Measurements from ENCODE around the gene EFCAB8.
"Not testable (repeated sequence)": the region's sequence is repeated elsewhere in the genome, so short reads cannot be mapped to it uniquely, and the experiment has no call there.

EFCAB8 gene

DNA sequence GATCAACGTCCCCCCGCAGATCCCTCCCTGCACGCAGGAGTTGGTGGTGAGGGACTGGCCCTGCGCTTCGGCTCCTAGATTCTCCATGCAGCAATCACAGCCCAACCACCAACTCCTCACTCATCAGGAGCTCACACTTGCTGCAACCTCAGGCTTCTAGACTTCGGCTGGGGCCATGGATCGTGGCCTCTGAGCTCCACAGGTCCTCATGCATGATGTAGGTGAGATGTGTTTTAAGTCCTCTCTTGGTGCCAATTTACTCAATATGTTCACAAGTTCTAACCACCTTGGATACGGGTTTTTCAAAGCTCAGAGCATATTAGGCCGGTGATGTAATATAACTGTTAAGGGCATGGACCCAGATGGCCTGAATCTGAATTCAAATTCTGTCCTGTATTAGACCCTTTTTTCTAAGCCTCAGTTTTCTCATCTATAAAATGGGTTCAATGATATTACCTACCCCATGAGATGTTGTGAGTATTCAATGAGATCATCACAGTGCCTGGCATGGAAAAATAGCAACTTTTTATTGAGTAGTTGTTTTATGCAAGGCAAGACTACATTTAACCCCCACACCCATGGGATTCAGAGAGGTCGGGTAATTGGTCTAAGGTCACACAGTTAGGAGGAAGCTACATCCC lies 114.5 kb downstream of the EFCAB8 start:
- DNase-seq, result no peak

DNA sequence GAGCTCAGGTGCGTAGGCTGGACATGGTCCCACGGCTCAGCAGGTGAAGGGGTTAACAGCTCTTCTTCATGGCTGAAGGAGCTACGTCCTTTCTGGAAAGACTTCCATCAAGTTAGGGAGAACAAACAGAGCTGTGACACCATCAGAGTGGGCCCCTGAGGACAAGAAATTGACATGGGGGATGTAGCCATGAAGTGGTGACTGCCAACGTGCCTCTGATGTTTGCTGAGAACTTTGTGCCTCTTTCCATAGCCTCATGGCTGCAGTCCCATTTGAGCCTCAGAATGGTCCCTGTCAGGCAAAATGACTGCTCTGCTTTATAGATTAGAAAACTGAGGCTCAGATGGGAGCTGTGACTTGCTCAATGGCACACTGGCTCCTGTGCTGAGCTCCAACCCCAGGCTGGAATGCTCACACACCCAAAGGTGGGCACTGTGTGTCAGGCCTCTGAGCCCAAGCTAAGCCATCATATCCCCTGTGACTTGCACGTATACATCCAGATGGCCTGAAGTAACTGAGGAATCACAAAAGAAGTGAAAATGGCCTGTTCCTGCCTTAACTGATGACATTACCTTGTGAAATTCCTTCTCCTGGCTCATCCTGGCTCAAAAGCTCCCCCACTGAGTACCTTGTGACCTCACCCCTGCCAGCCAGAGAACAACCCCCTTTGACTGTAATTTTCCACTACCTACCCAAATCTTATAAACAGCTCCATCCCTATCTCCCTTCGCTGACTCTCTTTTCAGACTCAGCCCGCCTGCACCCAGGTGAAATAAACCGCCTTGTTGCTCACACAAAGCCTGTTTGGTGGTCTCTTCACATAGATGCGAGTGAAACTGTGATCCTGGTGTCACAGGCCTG lies 115.7 kb downstream of the EFCAB8 start:
- DNase-seq, result not testable (repeated sequence)

DNA sequence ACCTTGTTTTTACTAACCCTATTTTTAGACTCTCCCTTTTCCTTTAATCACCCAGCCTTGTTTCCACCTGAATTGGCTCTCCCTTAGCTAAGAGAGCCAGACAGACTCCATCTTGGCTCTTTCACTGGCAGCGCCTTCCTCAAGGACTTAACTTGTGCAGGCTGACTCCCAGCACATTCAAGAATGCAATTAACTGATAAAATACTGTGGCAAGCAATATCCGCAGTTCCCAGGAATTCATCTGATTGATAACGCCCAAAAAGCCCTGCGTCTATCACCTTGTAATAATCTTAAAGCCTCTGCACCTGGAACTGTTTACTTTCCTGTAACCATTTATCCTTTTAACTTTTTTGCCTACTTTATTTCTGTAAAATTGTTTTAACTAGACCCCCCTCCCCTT lies 116.4 kb downstream of the EFCAB8 start:
- DNase-seq, result not testable (repeated sequence)

DNA sequence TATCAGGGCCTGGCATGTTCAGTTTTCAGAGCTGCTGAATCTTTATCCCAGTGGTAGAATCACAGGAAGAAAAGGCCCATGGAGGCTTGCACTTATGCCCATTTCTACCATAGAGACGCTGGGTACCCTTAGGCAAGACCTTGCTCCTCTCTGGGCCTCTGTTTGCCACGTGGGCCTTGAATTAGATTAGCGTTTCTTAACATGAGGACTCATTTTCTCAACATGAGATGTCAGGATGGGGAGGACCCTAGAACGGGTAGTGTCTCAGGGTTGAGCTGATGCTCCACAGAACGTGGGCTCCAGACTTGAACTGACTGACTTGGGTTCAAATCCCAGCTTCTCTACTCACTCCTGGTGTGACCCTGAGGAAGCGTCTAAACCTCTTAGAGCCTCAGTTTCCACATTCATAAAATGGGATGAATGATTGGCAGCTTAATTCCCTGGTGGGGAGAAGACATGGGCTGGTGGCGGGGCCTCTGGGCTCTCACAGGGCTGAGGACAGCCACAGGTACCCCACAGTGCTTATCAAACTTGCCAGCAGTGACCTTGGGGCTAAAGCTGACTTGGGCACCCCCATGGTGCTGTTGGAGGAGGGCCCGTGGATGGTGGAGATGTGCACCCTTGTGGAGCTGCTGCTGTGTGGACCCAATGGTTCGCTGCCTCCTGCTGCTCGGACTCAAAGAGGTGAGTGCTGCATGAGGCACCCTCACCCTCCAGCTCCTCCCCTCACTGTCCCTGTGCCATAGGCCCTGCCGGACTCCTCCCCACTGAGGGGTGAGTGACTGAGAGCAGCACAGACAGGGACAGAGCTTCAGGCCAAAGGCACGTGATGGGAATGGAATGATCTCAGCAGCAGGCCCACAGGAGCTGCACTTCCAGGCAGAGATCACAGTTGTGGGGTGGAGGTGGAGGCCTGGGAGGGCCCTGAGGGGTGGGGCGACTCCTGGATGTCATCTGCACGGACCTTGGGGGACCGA lies 117.3 kb downstream of the EFCAB8 start:
- no peak for DNase-seq

DNA sequence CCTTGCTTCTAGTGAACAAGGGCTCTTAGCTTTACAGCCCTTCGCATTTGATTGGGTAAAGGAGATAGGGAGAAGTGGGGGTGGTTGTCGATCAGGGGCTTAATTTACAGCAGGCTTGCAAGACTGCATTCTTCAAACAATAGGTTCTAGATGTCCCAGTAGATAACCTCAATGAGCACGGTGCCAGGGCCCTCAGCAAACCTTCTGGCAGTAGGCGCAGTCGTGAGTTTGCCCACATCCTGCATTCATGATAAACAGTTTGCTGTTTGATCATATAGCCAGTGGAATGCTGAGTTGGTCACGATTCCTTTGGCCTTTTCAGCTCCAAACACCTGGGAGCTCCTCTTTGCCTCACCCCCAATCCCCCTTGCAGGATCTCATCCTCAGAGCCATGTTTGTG lies 118.0 kb downstream of the EFCAB8 start:
- DNase-seq, result no peak

DNA sequence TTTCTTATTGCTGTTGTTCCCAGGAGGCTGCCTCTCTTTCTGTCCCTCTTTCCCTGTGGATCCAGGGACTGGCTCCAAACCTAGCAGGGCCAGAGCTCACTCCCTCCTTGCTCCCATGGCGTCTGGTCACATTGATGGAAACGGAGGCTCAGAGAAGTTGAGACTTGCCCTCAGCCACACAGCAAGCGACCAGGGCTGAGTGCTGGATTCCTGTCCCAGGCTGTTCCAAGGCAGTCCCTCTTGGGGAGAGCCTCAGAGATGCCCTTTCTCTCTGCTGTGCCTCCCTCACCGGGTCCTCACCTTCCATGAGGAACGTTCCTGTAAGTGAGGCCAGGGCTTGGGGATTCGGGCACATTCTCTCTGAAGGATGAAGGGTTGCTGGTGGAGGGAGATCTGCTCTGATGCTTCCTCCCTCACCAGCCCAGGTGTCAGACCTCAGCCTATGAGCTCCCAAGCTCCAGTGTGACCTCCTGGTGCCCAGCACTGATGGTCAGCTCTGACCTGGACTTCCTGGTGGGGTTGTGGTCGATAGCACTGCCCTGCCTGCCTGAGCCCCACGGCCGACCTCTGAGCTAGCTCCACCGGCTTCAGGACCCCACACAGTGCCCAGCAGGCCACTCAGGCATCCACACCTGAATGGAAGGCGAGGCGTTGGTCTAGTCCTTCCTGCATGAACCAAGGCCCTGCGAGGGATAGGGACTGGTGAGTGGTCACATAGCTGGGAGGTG lies 118.7 kb downstream of the EFCAB8 start:
- no peak for DNase-seq

DNA sequence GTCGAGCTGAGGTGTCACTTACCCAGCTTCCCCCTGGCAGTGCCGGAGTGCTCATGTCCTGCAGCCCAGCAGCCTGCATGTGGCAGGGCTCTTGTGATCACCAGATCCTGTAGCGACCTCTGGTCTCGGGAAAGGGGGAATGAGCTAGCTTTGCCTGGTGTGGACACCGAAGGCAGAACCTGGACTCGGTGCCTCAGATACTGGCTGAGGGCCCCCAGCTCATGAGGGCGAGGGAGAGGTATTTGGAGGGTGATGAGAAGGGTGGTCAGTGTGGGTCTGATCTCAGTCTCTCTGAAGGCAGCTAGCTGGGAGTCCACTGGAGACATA lies 119.2 kb downstream of the EFCAB8 start:
- no peak for DNase-seq

DNA sequence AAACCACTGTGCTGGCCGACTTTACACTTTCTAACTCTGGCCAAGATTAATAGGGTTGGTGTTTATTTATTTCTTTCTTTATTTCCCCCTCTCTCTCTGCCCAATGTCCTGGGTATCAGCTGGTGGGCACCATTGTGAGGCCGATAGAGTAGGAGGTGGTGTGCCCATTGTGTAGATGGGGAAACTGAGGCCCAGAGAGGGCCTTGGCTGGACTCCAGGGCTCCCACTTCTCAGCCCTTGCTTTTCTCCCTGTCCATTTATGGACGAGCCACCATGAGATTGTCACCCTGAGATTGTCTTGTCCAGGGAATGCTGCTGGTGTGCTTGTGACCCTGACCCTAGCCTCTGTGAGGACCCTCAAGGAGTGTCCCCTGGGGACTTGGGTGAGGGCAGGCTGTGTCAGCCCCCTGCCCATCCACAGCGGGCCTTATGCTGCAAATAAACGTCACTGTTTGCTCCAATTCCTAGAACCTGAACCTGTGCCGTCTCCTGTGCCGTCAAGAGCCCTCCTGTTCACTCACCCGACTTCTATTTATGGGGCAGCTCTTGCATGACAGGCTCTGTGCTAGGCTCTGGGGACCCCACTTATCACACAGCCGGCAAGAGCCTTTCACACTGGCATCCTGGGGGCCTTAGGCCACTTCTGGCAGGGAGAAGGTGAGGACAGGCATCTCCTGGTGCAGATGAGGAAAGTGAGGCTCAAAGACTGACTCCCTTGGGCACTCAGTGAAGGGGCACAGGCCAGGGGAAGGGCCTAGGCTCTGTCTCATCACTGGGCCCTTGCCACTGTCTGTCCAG lies 120.7 kb downstream of the EFCAB8 start:
- no peak for DNase-seq

DNA sequence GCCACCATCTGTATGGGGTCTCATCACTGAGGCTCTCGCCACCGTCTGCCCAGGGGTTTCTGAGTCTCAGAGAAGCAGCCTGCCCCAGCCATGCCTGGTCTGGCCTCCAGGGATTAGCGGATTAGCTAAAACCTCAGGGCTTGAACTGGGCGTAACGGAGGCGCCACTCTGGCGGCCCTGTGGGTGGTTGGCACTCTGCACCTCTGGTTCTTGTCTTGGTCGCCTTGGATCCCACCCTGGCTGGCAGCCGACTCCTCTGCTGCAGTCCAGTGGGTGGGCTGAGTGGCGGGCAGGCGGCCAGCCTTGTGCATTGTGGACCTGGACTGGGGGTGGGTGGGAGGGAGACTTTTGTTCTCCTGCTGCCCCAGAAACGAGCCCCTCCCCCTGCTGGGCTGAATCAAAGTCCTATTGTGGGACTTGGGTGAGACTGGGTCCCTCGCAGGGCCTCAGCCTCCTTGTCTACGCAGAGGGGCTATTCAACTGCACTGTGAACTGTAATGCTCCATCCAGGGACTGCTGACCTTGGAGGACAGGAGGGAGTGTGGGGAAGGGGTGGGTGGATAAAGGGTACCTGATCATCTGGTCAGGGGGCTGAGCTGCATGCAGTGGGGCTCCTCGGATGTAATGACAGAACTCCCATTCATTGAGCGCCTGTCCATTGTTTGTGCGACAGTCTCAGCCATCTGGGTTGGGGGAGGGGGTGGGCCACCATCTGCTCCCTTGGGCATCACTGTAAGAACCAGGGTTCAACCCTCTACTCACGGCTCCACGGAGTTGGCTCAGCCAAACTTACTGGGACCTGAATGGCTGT lies 121.6 kb downstream of the EFCAB8 start:
- no peak for DNase-seq

DNA sequence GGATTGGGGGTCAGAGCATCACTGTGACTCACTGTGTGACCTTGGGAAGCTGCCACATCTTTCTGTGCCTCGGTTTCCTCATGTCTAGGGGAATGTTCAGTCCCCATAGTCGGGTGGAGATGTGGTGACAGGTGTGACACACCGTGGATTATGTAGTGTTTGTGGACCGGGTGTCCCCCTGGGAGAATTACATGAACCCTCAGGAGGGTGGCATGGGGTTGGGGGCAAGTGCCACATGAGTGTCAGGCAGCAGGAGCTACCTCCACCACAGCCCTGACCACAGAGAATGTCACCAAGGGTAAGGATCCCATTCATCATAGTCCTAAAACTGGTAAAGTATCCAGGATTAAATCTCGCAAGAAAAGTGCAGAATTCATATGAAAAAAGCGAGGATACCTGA lies 122.3 kb downstream of the EFCAB8 start:
- no peak for DNase-seq

DNA sequence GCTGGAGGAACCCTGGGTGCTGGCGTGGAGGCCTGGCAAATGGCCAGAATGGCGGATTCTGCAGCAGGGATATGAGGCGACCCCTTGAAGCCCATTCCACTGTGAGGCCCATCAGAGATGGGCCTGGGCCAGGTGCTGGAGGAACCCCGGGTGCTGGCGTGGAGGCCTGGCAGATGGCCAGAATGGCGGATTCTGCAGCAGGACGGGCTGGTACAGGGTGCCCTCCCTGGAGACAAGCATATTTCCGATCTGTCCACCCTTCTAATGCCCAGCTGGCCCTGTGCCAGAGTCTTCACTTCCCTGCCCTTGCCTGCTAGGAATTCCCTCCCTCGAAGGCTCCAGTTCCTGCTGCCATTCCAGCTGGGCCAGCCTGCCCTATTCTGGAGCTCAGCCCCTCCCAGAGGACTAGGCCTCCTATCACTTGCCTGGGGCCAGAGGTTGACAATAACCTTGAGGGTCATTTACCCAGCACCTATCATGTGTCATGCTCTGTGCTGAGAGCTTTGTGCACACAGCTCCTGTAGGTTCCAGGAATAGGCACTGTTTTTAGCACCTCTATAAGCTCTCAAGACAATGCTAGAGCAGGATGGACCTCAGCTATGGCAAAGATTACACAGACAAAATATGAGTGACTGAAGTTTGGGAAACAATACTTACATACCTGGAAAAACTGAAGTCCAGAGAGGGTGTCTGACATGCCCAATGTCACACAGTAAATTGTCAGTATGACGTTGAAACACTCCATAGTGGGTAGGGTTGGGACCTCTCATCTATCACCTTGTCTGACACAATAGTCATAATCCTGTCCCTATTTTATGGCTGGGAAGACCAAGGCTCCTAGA lies 124.1 kb downstream of the EFCAB8 start:
- no peak for DNase-seq

DNA sequence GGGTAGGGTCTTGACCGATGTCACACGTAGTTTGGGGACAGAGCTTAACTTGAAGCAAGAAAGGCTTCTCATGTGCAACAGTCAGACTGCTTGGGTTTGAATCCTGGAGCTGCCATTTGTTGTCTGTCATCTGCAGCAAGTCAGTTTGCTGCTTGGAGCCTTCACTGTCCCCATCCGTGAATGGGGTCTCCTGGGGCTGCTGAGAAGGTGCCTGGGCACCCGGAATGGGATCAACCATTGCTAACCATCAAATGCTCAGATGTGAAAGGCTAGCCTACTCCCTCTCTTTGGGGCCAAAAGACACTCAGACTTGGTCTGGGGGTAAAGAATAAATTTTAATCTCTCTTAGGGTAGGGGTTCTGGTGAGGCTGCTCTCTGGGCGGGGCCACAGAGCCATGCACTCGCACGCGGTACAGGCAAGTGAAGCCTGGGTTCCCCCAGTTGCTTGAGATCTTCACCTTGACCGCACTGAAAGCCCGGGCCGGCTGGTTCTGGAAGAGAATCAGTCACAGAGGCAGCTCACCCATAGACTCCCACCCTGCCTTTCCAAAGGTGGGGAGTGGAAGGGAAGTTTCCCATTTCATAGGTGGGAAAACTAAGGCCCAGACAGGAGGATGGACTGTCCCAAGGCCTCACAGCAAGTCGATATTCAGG lies 124.9 kb downstream of the EFCAB8 start:
- no peak for DNase-seq

DNA sequence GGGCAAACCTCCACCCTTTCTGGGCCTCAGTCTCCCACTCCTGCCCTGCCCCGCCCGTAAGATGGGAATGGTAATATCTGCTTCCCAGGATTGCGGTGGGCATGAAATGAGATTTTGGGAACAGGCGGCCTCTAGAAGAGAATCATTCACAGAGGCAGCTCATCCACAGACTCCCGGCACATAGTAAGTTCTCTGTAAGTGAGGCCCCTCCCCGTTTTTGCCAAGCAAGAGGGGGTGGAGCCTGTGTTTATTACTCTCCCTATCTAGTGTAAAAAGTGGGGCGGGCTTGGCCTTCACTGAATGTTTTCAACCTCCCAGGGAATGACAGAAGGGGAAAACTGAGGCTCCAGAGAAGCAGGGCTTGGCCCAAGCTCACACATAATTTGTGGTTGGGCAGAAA lies 125.5 kb downstream of the EFCAB8 start:
- no peak for DNase-seq

DNA sequence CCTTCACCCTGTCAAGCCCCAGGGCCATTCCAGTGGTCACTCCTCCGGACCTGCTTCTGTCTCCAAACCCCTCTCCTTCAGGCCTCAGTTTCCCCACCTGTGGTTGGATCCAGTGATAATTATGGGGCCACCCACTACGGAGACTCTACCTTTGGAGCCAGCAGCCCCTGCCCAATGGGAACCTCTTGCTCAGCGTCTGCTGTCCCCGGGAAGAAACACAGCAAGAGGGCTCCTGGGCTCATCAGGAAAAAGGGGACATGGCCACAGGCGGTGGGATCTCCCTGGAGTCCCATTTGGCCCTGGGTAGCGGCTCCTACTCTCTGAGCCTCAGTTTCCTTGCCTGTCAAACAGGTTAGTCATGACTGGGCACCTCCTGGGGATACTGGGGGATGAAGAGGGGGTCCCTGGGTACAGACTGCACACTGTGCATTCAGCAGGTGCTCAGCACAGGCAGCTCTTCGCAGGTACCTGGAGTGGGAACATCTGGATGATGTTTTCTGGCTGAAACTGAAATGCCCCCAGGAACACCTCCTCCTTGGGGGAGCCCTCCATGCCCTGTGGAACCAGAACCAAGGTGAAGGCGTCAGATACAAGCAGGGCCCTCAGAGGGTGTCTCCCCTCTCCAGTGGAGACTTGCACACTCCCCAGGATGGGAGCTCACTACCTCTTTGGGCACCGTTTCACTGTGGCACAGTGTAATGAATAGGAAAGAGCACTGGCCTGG lies 126.1 kb downstream of the EFCAB8 start:
- no peak for DNase-seq

DNA sequence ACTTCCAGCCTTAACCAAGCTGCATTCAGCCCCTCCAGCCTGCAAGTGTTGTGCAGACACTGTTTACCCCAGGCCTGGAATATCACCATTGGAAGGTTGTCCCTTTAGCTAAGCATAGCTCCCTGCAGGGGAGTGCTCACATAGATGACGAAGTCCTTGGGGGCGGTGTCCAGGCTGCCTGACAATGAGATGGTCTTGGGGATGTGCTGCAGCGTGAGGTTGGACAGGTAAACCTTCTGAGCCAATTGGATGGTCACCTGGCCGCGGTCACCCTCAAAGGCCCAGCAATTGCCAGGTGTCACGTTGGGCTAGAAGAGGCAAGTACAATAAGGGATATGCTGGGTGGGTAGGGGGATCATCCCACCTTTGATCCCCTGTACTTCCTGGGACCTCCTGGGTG lies 126.9 kb downstream of the EFCAB8 start:
- DNase-seq, result no peak

DNA sequence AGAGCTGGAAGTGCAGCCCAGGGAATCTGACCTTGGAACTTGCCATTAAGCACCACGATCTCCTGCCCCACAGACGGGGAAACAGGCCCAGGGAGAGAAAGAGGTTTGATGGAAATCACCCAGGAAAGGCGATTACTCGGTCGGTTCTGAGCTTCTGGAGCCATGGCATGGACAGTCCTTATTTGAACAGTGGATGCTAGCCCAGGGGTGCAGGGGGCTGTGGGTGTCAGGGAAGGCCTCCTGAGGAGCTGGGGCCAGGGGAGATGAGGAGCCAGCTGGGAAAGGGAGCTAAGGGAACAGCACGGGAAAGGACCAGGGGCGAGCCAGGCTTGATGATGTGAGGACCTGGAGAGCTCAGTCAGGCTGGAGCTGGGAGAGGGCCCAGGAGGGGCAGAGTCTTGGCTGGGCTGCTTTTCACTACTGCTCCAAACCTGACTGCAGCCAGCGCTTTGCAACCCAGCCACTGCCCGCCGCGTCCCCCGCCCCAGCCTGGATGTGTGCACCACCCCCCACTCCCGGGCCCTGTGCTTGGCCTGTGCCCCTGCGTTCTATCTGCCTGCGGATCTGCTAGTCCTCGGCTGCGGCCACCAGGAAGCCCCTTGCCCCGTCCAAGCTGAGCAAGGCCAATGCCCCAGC lies 127.7 kb downstream of the EFCAB8 start:
- no peak for DNase-seq

DNA sequence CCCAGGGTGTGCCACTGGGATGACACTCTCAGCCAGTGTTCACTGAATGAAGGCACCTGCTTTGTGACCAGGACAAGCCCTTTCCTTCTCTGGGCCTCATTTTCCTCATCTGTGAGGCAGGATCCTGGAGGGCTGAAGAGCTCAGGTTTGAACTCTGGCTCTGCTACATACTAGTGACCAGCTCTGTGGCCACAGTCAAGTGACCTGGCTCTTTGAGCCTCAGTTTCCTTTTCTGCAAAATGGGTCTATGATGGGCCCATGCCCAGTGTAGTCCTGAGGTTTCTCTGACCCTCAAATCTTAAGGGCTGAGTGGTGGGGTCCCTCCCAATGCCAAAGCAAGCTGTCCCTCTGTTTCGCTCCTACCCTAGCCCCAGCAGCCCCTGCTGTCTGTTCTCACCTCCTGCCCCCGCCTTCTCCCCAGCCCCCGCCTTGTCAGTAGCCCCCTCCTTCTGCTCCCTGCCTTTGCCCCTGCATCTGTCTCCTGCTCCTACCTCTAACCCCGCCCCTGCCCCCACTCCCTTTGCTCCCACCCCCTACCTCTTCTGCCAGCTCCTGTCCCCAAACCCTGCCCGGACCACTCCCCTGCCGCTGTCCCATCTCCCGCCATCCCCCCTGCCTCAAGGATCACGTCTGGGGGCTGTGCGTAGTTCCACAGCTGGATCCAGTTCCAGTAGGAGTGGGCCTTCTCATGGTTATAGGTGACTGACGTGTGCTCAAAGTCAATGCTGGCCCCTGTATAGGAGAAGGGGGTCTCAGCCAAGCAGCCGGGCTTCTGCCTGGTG lies 128.5 kb downstream of the EFCAB8 start:
- no peak for DNase-seq

Data from CD4-positive, alpha-beta T cell treated with Interferon gamma for 1 hour (primary cell).